AG09319 (cell line): ENCODE data around the gene AVEN.
"Not testable (repeated sequence)": the region's sequence is repeated elsewhere in the genome, so short reads cannot be mapped to it uniquely, and the experiment has no call there.

Source experiments
- DNase-seq: peaks from one replicate; pipeline ENCODE4 v3.0.0-alpha.2; 2010; ENCODE audit warnings: low read depth; ENCODE audit errors: extremely low read depth
- CTCF ChIP-seq: IDR thresholded peaks from 2 replicates; pipeline ENCODE4 v1.5.1; 2011; ENCODE audit warnings: low read depth, mild to moderate bottlenecking, inconsistent platforms, low read length, moderate library complexity

Gene AVEN

GRCh38 chr15:34054081-34054707, 15.2 kb upstream of the AVEN start:
- no peak for TF ChIP-seq CTCF
- no peak for DNase-seq

GRCh38 chr15:34050385-34050784, 11.4 kb upstream of the AVEN start:
- DNase-seq = not testable (repeated sequence)

- no peak for DNase-seq
- TF ChIP-seq CTCF = no peak
Observed at GRCh38 chr15:34049112-34049511, 10.1 kb upstream of the AVEN start.

GRCh38 chr15:34047893-34048775, 9.1 kb upstream of the AVEN start:
- TF ChIP-seq CTCF = no peak
- no peak for DNase-seq

GRCh38 chr15:34046471-34047145, 7.6 kb upstream of the AVEN start:
- no peak for TF ChIP-seq CTCF
- no peak for DNase-seq

- DNase-seq = no peak
- TF ChIP-seq CTCF = no peak
Observed at GRCh38 chr15:34043813-34044212, 4.8 kb upstream of the AVEN start.

GRCh38 chr15:34043391-34043790, 4.4 kb upstream of the AVEN start:
- TF ChIP-seq CTCF = no peak
- no peak for DNase-seq
